NCI-H526 treated with DMSO at 0.1 percent for 48 hours (cell line): ENCODE measurements around the gene TEC.
"Not testable (repeated sequence)": the region's sequence is repeated elsewhere in the genome, so short reads cannot be mapped to it uniquely, and the experiment has no call there.

Experiments
- DNase-seq: peaks from one replicate; lab custom pipeline; 2025; lab: John Stamatoyannopoulos, UW

TEC gene

DNA sequence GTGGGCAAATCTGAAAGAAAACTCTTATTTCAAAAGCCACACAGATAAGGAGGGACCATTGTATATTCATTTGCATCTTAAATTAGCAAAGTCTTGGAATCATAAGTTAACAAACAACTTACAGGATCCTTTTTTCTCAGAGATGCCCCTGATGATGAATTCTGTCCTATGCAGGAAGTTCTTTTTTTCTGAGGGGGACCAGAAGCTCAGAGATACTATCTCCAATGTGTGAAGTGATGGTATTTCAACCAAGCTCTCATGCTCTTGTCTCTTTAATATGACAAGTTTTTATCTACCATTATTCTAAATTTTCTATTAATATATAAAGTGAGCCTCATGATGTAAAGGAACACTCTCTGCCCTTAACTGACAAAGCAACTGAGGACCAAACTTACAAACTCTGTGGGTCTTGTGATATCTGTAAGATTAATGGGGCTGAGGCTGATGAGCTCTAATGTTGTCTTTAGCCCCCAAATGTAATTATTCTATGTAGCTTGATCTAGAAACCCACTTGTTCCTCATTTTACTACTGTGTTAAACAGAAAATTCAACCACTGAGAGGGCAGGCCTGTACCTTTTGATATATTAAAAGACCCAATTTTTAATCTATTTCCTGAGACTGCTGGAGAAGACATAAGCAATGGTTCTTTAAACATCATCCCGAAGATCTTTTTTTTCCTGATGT is 27.0 kb downstream of the TEC start:
- no peak for DNase-seq

DNA sequence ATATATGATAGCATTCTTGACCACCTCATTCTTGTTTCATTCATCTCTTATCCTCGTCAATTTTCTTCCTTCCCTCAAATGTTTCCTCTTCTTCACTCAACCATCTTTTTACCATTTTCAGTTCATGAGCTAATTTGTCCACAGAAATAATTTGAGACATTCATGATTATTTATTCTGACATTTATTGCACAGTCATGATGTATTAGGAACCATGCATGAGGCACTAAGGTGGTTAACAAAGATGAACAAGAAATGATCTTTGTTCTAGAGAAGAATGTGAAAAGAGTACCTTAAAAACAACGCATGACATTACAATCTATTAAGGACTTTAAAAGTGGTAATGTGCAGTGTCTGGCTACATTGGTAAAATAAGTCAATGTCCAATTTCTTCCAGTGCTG is 27.9 kb downstream of the TEC start:
- DNase-seq, result no peak

DNA sequence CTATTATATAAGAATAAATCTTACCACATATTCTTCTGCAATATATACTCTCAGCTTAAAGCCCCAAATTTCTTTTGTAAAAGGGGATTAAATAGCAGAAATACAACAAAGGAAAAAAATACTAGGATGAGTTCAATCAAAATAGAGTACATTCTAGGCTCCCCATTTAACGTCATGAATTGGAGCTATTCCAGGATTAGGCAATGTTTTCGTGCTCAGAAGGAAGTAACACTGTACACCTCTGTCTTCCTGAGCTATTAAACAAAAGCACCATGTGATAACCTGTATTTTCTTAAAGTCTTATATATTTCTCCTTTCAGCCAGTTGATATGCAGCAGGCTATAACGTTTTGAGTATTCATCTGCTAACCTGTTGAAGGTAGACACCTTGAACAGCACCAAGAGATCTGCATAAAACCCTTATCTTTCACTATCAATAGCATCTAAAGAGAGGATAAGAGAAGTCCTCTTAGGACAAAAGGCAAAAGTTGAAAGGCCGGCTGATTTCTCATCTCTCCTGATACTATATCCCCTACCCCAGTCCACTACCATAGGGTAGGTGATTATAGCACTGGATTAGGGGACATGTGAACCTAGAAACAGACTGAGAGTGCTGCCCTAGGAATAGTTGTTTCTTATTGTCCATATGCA is 31.5 kb downstream of the TEC start:
- DNase-seq, result no peak

DNA sequence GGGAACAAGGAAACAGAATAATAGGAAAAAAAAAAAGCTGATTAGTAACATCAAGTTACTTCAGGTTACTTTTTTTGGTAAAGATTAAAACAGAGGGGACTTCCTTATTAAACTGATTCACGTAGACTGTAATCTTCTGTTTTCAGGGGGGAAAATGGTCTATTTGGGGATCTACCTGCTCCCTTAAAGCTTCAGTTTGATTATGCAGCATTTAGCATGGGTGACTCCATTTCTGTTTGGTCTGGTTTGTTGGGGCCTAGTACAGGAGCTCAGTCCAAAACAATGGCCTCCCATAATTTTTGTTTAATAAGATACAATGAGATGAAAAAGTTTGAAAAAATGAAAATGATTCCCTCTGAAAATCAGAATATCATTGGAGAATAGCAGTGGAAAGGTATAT is 34.6 kb downstream of the TEC start:
- DNase-seq, result no peak

DNA sequence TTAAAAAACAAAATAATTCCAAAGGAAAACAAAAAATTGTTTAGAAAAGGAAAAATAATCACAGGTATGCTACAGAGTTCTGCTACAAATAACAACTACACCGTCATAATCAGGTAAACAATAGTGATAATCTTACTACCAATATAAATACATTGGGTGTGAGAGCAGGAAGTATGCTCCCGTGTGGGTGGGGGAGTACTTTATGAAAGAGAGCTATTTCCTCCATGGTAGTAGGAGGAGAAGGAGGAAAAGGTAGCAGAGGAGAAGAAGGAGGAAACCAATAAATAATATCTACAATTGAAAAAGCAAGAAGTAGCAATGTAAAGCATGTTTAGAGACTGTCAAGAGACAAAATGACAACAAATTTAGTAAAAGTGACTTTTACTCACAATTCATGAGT is 35.1 kb downstream of the TEC start:
- no peak for DNase-seq

DNA sequence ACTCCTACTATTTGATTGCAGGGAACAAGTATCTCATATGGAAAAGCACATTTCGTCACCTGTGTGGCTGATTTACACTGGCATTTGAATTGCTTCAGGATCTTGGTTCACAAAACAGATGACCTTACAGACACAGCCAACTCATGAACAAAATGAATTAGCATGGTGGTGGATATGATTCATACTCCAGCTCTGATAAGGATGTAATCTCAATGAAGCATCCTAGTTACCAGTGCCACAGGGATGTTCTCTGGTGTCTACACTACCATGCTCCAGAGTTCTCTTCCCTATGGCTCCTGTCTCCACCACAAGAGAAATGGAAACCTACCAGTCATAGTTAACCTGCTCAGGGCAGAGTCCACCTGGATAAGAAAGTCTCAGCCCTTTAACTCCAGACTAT is 40.7 kb downstream of the TEC start:
- no peak for DNase-seq

DNA sequence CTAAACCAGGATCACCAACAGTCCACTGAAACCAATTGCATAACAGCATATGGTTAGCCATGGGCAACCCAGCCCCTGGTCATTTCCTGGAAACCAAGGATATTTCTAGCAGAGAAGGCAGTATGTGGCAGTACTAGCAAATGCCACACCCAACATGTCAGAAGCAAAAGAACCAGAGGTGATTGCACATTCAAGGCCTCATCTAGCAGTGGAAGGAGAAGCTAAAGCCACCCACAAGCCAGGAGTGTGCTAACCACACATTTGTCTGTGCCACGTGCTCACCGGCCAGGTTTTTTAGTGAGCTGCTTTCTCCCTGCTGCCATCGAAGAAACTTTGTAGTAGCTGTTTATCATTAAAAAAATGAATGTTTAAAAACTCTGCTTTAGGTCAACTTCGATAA is 42.0 kb downstream of the TEC start:
- DNase-seq, result no peak

DNA sequence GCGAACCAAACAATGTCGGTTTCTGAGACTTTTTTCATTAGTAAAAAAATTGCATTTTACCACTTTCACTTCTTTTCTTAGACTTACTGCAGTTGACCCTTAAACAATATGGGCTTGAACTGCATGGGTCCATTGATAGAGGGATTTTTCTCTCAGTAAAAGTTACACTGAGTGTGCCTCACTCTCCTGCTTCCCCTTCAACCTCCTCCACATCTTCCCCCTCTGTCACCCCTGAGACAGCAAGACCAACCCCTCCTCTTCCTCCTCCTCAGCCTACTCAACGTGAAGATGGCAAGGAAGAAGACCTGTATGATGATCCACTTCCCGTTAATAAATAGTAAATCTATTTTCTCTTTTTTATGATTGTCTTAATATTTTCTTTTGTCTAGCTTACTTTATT is 43.4 kb downstream of the TEC start:
- DNase-seq, result no peak

DNA sequence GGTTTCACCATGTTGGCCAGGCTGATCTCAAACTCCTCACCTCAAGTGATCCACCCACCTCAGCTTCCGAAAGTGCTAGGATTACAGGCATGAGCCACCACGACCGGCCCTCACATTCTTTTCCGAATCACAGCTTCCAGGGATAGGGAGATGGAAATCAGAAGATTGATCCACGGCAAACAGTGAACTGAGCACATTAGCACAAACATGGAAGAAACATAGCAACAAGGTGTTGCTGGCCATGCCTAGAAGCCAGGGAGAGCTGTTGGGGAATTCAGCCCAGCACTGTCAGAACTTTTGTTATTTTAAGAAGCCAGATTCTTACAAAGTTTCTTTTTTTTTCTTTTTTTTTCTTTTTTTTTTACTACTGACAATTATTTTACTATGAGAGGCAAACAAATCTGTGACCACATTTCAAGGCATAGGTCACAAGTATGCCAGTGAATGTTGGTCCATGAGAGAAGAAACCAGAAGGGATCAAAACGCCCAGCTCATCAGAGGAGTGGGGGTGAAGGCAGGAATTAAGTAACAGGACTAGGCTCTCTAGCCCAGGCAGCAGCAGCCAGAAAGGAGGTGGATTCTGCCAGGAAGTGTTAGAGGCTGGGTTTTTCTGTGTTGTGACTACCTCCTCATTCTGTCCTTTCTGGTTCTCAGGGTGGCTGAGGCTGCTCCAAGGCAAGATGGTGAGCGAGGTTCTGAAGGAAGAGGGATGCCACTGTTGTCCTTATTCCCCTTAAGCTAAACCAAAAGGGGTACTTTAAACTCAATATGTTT is 44.1 kb downstream of the TEC start:
- DNase-seq, result no peak

DNA sequence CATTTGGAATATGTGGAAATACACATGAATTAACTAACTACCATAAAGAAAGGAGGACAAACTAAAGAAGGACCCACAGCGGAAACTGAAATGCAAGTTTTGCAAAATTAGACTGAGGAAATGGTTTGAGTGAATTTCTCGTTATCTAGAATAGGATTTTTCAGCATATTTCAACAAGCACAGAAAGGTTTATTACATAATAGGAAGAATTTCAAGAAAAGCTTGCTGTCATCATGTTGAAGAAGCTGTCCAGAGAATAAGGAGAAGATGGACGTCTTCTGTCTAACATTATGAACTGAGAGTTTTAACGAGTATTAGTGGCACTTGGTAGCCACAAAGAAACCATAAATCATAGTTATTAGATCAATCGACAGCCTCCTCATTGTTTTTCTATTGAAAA is 45.0 kb downstream of the TEC start:
- DNase-seq, result no peak

DNA sequence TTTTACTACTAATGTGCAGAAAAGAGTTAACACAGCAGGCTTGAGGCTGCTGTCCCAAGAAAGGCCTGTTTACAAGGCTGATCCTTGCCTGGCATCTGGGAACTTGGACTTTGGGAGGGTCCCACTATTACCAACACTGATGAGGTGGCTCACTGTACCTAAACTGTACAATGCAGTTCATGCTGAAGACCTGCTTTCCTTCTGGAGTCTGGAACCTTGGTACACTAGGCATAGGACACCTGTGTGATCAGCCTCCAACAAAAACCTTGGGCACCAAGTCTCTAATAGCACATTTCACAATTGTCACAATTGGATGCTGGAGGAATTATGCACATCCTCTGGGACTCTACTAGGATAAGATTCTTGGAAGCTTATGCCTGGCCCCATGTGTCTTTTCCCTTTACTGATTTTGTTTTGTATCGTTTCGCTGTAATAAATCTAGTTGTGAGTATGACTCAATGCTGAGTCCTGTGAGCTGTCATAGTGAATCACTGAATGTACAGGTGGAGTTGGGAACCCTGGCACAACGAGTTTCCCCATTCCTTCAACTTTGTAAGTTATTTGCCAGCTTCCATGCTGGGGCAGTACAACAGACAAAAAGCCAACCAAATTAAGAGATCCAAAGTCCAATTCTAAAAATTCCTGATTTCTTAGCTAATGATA is 45.9 kb downstream of the TEC start:
- DNase-seq, result no peak

DNA sequence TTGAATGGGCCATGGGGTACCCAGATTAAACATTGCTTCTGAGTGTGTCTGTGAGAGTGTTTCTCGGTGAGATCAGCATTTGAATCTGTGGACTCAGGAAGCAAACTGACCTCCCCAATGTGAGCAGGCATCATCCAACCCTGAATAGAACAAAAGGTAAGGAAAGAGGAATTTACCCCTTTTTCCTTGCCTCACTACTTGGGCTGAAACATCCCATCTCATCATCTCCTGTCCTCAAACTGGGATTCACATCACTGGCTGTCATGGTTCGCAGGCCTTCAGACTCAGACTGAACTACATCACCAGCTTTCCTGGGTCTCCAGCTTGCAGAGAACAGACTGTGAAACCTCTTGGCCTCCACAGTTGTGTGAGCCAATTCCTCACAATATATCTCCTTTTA is 47.1 kb downstream of the TEC start:
- DNase-seq, result no peak

DNA sequence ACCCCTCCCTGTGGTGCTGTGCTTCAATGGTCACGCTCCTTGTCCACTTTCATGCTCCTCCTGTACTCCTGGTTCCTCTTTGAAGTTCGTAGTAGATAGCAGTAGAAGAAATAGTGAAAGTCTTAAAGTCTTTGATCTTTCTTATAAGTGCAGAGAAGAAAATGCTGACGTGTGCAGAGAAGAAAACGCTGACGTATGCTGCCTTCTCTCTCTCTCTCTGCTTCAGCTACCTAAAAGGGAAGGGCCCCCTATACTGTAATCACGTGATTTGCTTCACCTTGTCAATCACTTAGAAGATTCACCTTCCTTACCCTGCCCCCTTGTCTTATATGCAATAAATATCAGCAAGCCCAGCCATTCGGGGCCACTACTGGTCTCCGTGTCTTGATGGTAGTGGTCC is 50.2 kb downstream of the TEC start:
- DNase-seq, result not testable (repeated sequence)

DNA sequence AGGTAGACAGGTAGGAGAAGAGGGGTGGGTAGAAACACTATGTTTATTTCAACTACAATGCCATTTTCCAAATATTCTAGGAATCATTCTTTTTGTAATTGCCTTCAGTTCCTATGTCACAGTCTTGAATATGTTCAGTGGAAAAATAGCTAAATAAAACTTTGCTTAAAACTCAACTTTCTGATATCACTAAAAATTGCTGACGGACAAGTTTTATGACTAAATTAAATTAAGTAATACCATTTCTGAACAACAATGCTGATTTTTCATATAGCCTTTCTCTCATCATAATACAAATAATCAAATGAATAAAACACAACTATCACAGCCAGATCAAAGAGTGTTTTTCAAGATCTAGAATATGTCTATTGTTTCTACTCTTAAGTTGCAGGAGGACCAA is 53.1 kb downstream of the TEC start:
- no peak for DNase-seq

DNA sequence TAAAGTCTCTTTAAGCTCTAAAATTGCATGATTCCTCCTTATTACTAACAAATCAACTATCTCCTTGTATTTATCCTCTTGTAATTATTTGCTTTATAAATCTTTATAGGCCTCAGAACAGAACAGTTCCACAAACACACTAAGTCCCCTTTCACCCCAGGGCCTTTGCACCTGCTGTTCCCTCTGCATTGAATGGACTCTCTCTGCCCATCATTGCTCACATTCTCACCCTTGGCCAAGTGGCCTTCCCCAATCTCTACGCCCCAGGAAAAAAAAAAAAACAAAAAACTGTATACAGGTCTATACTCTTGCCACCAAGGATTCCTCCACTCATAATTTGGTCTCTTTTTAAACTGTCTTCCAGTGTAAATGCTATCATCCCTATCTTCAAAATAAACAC is 53.7 kb downstream of the TEC start:
- no peak for DNase-seq

DNA sequence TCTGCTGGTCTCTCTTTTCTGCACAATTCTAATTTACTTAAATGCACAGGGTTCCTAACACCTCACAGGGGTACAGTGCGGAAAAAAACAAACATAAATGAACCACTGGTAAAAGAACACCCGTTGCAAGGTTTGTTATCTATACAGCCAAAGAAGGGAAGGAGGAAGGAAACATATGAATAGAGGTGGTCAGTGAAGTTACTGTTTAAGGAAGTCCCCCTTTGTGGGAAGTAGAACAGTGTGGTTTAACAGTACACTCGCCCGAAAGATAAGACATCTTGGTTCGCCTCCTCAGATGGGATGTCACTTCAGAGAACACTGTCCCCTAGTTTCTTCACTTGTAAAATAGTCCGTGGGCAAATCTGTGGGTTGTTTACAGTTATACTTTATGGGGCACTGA is 57.5 kb downstream of the TEC start:
- DNase-seq, result no peak

DNA sequence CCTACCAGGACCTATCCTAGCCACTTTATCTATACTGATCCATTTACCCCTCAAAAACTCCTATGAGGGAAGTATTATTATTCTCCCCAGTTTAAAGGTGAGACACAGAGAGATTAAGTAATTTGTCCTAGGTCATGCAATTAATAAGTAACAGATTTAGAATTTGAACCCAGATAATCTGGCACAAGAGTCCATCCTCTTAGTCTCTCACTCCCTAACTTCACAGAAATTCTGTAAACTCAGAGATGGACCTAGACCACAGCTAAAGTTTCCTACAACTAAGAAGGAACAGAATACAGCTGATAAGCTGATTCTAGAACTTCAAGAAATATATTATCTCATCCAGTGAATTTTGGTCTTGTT is 58.7 kb downstream of the TEC start:
- DNase-seq, result no peak

DNA sequence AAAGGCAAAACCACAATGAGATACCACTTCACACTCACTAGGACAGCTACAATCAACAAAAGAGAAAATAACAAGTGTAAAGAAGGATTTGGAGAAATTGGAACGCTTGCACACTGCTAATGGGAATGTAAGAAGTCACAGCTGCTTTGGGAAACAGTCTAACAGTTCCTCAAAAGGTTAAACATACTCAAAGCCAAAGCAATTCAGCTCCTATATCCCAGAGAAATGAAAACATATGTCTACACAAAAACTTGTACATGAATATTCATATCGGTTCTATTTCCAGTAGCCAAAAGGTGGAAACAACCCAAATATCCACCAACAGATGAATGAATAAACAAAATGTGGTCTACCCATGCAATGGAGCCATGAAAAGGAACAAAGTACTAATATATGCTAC is 64.0 kb downstream of the TEC start:
- DNase-seq, result no peak

DNA sequence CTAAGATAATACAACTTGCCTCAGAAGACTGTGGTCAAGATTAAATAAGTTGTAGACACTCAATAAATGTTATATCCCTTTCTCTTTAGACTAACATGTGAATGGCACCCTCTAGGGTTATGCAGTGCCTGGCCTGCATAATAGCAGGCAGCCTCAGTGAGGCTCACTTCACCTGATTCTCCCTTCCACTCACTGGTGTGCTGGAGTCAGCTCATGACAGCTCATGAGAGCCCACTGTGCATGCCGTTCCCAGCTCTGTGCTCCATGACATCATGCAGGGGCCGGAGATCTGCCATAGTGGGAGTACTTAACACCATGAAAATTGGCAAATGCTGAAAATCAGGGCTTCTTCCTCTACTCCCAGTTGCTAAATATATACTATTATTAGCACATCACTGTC is 64.5 kb downstream of the TEC start:
- DNase-seq, result no peak

DNA sequence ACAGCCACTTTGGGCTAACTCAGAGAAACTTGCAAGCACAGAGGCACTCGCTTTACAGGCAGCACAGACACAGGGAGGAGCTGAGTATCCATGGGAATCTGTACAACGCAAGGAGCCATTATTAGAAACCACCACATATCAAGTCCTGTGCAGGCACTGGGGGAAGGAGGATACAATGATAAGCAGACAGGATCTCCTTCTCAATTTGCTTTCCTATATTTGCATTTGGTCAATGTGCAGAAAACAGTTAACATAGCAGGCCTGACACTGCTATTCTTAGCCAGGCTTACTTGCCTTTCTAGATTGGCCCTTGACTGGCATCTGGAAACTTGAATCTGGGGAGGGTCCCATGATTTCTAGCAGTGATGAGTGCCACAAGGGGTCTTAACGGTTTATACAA is 65.8 kb downstream of the TEC start:
- DNase-seq, result no peak

DNA sequence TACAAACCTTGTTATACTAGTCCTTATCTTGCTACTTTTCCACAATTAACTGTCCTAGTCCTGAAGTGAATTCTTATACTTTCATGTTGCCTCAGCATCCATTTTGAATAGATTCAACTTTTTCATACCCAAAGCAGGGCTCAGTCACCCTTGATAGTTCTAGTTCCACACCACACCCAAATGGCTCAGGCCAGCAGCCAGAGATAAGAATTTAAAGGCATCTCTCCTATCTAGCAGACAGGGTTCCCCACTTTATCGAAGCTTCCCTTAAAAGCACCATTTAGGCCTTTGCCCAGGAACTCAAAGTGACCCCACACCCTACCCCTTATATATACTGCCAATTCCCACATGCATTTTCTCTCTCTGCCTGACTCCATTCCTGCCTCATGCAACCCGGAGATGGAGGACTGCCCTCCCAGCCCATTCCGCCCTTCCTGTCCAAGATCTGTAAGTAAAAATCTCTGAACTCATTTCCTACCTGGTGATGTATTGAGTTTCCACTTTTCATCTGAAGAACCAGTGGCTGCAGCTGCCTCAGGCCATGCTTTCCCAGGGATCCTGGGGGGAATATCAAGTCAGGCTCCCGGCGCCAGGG is 71.9 kb downstream of the TEC start:
- DNase-seq, result no peak

DNA sequence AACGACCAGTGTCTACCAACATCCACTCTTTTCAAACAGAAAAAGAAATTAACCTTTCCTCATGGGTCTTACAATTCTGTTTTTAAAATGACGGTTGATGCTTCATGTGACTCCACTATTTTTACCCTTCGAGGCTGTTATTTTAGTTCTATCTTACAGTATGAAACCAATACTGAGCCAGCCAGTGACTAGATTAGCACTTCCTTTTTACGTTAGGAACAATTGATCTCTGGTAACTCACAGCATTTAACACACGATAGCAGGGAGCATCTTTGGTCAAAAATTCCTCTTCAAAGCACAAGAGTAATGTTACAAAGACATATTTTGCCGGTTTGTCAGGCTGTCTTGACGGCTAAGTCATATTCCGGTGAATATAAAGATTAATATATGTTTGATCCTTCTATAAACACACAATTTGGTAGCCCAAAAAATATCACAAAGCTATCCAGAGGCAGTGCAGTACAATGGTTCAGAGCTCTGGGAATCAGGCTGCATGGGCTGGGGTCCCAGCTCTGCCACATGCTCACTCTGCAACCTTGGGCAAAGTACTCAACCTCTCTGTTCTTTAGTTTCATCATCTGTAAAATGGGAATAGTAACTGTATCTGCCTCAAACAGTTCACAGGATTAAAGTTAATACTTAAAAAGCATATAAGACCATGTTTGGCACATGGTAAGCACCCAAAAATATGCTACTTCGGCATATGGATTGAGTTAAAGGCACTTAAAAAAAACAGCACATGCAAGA is 72.7 kb downstream of the TEC start:
- DNase-seq, result no peak
